ENCODE data around the gene ADAMTS3. TPM values are rescaled to one million over a fixed set of nuclear protein-coding genes. Genes with fewer than 3 reads are reported as not detected.

The ADAMTS3 gene
- 5.2 and 7.6 TPM in 2 replicates for total RNA-seq

DNA sequence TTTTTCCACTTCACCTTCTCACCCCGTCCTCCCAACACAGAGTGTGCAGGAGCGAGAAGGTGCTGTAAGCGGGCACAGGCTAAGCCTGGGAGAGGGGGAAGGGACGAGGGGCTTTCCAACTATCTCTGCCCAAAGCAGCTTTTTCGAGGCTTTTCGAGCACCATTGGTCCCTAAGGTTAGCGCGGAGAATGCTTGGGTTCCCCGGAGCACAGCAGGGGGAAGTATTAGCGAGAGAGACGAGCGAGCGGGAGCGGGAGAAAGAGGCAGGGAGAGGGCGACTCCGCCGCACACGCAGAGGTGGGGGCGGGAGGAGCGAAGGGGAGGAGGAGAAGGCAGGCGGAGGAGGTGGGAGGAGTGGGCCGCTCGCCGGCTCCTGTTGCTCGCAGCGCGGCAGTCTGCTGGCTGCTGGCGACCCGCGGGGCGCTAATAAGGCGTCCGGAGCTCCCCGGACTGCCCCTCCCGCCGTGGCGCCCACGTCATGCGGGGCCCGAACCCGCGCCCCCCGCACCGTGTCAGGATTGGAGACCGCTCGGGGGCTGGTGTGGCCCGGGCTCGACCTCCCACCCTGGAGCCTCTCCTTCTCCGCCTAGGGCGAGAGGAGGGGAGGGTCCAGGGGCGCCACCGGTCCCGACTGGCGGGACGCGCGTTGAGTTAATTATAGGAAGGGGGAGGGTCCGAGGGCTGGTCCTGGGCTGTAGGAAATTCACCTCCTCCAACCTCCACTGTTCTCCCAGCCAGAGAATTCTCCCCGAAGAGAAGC, at the start of gene ADAMTS3:
Gene ADAMTS3, minus strand, starts transcription at position 263 of the 760 bp plus-strand sequence. CDS start 459 bp downstream, outside the sequence.

